ENCODE results near the gene WARS2.
"Not testable (repeated sequence)": the region's sequence is repeated elsewhere in the genome, so short reads cannot be mapped to it uniquely, and the experiment has no call there.

WARS2 gene

DNA sequence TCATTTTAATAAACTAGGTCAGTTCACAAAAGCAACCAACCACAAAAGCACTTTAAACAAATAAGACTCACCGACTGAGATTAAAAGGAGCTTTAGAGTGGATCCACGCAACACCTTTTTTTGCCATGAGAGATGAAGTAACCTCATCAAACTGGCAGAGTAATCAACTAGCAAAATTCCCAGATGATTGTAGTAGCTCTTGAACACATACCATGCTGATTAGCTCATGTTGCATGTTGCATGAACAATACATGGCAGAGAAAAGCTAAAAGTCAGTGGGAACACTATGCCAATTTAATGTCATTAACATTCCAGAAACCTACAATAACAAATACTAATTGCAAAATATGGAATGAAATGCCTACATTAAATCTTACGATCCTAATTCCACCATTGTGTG lies 4.1 kb downstream of the WARS2 start:
- no peak for DNase-seq

DNA sequence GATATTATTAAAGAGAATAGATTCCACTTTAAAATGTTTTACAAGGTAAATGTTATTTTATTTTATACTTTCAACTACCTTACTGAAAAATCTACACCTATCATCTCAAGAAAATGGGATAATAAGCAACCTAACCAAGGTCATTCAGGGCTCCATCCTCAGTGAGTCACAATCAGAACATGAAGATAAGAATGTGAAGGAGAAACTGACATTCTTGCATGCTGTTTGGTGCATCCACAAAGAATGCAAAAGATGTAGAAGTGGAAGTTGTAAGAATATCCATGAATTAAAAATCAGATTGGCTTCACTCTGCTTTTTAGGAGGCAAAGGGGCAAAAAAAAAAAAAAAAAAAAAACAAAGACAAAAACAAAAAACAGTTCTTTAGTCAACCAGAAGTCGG lies 6.5 kb downstream of the WARS2 start:
- no peak for DNase-seq

DNA sequence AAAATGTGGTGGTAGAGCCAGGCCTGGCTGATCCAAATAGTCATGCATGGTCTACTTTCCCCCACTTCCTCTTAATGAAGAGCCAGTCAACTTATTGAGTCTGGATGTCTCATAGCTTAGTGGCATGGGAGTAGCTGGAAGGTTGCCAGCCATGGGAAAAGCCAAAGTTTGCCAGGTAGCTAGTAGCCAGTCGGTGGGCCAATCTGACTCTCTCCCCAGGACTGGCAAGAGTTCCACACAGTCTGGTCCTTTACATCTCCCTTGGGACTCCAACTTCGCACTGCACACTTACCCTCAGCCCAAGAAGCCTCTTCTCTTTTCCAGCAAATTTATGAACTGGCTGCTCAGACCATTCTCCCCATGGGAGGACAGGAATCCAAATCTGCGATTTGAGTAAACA lies 8.3 kb downstream of the WARS2 start:
- DNase-seq, result no peak

DNA sequence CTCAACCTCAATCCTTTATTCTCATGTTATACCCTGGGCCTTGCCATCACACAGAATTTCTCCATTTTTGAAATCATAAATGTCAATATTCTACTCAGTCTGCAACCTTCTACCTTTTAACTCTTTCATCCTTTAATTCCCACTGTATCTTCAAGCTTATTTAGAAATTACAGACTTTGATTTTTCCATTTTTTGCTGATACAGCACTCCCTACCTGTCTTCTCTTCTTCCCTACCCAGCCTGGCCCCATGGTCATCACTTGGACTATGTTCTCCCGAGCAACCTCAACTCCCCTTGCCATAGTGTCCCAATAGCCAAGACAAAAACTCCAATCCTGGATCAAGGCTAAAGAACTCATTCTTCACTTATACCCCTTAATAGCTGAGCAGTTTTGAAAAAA lies 14.6 kb downstream of the WARS2 start:
- no peak for DNase-seq

DNA sequence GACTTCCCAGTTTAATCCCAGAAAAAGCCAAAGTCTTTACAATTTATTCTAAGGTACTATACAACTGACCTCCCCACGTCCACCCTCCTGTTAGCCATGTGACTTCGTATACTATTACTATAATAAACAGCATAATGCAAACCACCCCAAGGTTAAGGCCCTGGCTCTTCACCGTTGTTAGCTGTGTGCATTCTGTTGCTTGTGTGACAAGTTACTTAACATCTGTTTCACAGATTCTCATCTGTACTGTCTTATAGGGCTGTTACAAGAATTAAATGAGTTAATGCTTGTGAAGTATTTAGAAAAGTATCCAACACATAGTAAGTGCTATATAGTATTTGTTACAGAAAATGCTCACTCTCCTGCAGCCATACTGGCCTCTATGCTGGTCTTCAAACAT lies 15.7 kb downstream of the WARS2 start:
- DNase-seq, result no peak

DNA sequence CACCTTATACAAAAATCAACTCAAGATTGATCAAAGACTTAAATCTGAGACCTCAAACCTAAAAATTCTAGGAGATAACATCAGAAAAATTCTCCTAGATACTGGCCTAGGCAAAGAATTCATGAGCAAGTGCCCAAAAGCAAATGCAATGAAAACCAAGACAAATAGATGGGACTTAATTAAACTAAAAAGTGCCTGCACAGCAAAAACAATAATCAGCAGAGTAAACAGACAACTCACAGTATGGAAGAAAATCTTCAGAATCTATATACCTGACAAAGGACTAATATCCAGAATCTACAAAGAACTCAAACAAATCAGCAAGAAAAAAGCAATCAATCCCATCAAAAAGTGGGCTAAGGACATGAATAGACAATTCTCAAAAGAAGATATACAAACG lies 18.6 kb downstream of the WARS2 start:
- DNase-seq, result not testable (repeated sequence)

DNA sequence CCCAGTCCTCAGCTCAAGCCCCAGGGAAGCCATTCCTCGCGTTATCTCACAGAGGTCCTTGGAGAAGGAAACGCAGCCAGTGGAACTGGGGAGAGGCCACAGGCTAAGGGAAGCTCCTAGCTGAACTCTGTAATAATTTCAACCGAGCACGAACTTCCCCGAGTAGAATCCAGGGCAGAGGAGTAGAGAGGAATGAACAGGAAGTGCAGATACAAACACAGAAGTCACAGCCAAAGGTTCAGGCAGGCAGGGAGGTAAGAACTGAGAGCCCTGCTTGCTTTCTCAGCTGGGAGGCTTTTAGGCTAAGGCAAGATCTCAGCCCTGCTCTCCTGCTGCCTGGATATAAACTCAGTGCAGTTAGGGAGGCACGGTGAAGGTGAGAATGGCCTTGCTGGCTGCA lies 23.7 kb downstream of the WARS2 start:
- no peak for DNase-seq

DNA sequence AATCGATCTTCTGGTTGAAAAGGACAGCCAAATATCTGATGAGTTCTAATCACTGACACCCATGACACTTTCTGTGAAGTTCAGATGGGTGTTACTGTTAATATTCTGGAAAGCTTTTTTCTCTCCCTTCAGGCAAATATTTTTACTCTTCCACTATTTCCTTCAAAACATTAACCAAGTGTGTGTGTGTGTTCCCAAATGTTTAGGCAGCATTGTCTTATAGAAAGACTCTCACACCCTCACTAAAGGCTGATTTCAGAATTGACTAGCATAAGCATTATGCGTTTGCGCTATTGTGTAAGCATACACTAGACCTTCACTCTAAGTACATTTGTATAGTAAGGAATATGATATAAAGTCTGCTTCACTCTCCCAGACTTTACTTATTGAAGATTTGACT lies 24.7 kb downstream of the WARS2 start:
- DNase-seq, result no peak

DNA sequence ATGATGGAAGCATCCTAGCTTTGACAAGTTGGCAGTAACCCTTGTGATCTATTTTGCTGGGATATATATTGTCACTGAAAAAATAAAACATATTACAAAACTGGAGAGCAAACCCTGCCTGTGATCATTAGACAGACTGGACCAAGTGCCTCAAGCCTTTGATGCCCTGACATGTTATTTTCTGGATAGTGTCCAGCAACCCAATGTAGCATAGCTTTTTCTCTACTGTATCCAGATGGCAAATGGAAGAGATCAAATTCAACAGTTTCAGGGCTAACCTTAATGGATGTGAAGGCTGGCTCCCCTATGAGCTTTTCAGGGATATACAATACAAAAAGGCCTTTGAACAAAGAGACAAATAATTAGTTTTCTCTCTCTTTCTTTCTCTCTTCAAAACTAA lies 25.1 kb downstream of the WARS2 start:
- DNase-seq, result no peak

DNA sequence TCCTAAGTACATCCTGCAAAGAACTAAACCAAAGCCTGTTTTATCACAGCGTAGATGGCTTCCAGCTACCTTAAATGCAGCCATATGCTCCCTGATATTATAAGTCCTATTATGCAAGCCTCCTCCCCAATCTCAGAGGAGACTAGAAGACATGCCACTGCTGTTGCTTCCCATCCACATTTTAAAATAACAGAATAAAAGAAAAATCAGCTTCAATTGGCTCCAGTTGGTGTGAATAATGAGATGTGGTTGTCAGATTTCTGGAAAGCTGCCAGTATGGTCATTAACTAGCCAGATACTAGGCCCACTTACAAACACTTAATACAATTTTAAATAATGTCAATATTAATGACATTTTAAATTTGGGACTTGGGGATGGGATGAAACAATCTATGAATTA lies 25.7 kb downstream of the WARS2 start:
- DNase-seq, result no peak

DNA sequence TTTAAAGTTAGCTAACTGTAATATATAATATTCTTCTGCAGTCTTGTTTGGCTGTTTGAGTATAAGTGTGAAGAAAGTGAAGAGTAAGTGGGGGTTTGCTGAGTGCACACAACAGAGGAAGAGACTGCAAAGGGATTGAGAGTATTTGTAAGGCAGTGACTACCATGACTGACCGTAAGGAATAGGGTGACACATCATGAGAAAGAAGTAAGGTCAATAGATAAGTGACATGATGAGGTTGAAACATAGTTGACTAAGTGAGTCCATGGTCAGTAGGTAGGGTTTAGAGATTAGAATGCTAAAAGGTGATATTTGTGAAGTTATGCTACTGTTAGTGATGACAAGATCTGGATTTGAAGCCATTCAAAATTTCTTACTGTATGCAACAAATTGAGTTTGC lies 27.7 kb downstream of the WARS2 start:
- DNase-seq, result no peak

DNA sequence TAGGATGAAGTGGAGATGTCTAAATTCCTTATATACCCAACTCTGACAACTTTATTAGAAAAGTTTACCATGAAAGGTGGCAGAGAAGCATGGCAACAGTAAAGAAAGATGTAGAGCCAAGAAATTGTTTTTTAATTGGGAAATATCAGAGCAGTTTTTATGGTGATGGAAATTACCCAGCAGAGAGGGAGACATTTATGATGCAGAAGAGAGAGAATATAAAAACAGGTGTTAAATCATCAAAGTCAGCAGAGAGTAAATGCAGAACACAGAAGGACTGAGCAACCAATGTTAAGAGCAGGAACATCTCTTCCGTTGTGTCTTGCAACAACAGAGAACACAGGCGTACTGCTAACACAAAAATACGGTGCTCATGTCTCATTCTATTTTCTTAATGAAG lies 28.2 kb downstream of the WARS2 start:
- no peak for DNase-seq

DNA sequence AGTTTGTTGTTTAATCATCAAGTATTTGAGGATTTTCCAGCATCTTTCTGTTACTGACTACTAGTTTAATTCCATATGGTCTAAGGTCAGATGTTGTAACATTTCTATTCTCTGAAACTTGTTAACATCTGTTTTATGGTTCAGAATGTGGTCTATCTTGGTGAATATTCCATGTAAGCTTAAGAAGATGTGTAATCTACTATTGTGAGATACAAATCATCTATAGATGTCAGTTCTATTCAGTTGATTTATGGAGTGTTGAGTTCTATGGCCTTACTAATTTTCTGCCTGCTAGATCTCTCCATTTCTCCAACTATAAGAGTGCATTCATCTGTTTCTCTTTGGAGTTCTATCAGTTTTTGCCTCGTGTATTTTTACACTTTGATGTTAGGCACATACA lies 31.5 kb downstream of the WARS2 start:
- no peak for DNase-seq

DNA sequence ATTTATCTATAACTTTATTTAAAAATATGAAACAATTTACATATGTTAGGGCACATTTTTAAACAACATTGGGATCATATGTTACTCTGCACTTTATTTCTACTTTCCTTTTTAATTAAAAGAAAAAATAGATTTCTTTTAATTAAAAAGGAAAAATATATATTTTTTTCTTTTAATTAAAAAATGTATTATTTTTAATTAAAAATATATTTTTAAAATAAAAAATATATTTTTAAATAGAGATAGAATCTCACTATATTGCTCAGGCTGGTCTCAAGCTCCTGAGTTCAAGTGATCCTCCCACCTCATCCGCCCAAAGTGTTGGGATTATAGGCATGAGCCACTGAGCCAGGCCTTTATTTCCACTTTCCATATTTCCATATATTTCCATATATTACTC lies 36.7 kb downstream of the WARS2 start:
- no peak for DNase-seq

DNA sequence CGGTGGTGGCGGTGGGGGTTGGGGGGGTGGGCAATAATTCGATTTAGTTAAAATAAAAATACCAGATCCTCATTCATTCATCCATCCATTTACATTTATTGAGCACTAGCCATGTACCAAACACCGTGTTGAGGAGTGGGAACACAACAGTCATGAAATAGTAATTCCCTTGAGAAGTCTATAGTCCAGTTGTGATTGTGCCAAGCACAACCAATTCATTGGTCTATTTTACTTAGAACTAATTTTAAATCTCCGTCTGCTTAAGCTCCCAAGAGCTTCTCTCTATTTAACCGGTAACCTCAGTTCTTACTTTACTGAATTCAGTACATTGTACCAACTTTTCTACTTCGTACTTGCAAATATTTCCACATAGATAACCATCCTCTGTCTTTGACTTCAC lies 38.4 kb downstream of the WARS2 start:
- no peak for DNase-seq

DNA sequence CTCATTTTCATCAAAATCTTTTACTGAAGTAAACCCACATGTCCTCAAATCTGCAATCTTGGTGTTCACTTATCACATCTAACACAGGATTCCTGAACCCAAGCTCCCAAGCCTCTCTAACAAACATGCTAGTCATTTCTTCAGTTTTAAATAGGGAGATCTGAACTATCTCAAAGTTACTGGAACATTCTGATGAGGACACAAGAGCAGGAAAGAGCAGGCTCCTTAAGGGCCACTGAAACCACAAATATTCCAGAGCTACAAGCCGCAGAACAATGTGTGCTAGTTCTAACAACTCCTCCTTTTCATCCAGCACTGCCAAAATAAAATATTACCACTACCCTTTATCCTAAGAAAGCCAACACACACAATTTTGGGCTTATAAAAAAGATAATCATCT lies 38.9 kb downstream of the WARS2 start:
- DNase-seq, result no peak

DNA sequence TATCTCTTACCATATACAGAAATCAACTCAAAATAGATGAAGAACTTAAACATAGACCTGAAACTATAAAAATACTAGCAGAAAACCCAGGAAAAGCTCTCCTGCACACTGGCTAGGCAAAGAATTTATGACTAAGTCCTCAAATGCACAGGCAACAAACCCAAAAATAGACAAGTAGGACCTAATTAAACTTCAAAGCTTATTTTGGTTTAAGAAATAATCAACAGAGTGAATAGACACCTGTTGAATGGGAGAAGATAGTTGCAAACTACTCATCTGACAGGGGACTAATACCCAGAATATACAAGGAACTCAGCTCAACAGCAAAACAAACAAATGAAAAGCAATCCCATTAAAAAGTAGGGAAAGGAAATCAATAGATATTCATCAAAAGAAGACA lies 40.7 kb downstream of the WARS2 start:
- no peak for DNase-seq

DNA sequence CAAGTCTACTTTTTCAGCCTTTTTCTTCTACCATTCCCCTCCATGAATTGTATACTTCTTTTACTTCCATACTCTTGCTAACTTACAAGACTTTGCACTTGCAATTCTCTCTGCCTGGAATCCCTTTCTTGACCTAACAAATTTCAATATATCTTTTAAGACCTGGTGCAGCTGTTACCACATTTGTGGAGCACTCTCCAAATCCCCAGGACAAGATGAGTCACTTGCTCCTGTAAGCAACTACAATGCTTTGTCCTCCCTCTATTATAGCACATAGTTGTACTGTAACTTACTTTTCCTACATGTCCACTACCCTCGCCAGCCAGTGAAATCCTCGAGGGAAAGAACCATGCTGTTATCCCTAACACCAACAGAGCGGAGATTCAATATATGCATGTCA lies 43.1 kb downstream of the WARS2 start:
- no peak for DNase-seq

DNA sequence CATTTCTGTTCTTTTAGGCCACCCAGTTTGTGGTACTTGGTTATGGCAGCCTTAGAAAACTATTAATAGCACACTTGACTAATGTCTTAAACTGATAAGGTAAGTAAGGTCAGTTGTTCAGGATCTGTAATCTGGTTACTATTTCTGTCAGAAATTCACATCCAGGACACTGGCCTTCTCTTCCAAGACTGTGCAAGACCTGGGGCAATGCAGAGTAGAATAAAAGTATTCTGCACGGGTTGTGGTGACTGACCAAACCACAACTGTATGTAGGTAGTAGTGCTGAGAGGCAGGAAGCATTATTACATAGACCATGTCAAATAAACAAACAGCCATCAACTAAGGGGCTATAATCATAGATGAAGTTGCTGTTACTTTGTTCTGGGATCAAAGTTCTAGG lies 46.7 kb downstream of the WARS2 start:
- DNase-seq, result no peak

DNA sequence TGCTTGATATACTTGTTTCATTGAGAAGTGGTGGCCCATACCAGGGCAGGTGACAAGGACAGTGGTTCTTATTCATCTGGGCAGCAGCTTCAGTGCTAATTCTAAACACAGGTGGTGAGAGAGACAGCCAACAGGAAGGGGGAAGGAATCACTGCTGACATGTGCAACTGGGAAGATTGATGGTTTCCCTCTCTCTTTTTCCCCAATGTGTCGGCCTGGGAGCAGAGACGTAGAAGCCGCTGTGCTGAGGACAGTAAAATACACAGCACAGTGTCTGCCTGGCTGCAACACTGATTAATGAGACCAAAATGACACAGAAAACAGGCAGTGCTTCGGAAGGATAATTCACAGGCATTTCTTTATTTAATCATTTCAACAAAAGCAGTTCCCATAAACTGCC lies 48.8 kb downstream of the WARS2 start:
- no peak for DNase-seq

DNA sequence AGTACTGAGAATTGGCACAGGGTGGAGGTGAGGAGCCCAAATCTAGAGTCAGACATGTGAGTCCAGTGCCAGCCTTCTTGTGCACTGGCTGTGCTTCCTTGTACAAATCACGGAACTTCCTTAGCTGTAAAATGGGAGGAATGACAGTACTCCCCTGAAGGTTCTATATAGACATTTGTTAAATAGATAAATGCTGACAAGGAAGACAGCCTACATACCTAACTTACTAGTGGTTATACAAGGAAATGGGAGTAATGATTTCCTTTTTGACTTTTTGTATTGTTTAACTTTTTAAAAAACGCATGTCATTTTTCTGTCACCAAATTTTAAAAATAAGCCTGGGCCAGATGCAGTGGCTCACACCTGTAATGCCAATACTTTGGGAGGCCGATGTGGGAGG lies 50.2 kb downstream of the WARS2 start:
- DNase-seq, result no peak

DNA sequence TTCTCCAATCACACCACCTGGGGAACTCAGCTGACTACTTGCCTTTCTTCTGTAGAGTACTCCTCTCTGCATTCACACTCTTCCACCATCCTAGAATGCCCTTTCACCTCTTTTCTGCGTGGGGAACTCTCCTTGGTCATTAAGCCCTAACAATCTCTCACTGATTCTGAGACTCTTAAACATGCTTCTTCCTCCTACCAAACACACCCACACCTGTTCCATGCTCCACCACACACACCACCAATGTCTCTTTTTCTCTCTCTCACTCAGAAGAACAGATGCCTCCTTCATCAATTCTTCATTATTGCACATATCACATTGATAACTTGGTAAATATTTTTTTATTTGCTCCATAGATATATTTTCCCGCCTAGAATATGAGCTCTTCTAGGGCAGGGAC lies 53.6 kb downstream of the WARS2 start:
- no peak for DNase-seq

DNA sequence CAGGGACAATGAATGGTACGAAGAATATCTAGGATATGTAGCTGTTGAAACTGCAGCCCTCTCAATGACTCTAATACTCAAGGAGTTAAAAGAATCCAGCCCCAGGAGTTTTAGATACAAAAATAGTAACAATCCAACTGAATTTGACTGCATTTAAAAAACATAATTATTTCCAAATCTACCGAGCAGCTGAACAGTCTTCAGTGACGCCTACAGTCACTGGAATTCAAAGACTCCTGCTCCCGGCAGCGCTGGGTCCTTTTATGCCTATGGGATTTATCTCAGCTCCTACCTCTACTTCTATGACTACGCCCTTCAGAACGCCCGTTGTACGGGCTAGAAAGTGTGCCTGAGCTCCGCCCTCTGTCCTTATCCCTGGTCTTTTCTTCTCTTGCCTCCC lies 55.7 kb downstream of the WARS2 start:
- DNase-seq, result no peak

DNA sequence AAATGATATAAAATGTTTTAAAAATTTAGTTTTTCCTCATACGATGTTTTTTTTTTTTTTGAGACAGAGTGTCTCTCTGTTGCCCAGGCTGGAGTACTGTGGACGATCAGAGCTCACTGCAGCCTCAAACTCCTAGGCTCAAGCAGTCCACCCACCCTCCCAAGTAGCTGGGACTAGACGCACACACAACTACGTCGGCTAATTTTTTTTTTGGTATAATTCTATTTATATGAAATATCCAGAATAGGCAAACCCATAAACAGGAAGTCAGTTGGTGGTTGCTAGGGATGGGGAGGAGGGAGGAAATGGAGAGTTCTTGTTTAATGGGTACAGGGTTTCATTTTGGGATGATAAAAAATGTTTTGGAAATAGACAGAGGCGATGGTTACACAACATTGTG lies 56.5 kb downstream of the WARS2 start:
- DNase-seq, result no peak

DNA sequence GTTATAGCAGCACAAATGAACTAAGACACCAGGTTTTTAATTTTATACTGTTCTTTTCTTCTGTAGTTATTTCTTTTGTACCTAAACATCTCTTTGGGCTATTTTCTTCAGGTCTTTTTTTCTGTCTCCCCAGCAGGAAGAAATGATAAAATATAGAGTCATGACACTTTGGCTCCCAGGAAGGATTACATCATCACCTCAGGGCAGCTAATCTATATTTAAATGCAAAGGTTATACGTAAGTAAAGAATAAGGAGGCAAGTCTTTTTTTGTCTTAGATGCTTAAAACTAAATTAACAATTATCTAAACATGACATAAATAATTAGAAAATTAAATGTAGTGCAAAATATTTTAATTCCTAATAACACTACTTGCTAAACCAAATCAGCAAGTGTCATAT lies 57.0 kb downstream of the WARS2 start:
- no peak for DNase-seq

DNA sequence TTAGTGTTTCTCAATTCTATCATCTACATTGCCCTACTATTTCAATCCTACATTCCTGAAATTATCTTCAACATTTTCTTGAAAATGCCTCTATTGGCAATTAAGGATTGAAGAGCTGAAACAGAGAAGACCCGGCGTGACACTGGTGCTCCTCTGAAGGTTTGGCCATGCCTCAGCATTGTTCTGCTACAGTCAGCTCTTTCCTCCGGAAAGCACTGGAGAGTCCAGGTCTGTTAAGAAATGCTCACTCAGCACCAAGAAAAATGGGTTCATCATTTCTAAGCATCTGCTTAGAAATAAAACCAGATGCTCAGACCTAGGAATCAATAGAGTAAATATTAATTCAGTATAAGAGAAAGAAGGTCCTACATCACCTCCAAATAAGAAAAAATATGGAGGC lies 58.8 kb downstream of the WARS2 start:
- no peak for DNase-seq

DNA sequence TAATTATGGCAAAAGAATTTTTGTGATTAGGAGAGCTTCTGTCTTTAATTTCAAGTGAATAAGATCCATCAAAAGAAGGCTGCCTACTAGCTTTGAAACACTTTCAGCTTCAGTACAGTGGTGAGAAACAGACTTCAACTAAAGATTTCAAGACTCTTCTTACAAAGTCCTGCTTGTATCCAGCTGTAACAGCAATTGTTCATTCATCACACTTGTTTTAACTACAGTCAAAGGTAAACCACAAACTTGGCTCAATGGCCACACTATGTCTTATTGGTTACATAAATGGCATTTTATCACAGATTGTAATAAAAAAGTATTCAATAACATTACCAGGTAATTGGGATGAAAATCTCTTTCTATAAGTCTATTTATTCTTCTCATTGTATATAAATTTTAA lies 59.2 kb downstream of the WARS2 start:
- DNase-seq, result no peak
